CD4-positive, CD25-positive, alpha-beta regulatory T cell (primary cell): ENCODE data around the gene ATAD3B. TPM values are rescaled to one million over a fixed set of nuclear protein-coding genes. Genes with fewer than 3 reads are reported as not detected.

Experiments
- ATAC-seq, 2 donors: fragments of 150-1000 bp; cut with Tn5 transposase; one replicate each; pipeline ENCODE4 v1.10.0; 2021; ENCODE audit warnings: low read depth in 2 of 2, moderate number of reproducible peaks in 2 of 2, moderate library complexity in 1 of 2
- DNase-seq, 3 donors: peaks; one replicate each; pipeline versions ENCODE4 v3.0.0 to v3.0.0-alpha.2; 2012 to 2022; ENCODE audit warnings: mixed read lengths in 1 of 3
- H3K27ac ChIP-seq: one replicate; pipeline ENCODE4 v1.7.0; 2013; ENCODE audit warnings: mild to moderate bottlenecking, low read length; ENCODE audit not compliant: insufficient read depth, poor library complexity, severe bottlenecking
- H3K27me3 ChIP-seq: one replicate; pipeline ENCODE4 v1.7.0; 2013; ENCODE audit warnings: low read length; ENCODE audit not compliant: control insufficient read depth, insufficient read depth
- H3K36me3 ChIP-seq: one replicate; pipeline ENCODE4 v1.7.0; 2013; ENCODE audit warnings: mild to moderate bottlenecking, low read length, moderate library complexity; ENCODE audit not compliant: control insufficient read depth, insufficient read depth
- H3K4me1 ChIP-seq: 2 replicates; pipeline ENCODE4 v1.7.0; 2013; ENCODE audit warnings: mild to moderate bottlenecking, low read length; ENCODE audit not compliant: insufficient read depth, control insufficient read depth, poor library complexity, severe bottlenecking
- H3K4me3 ChIP-seq: one replicate; pipeline ENCODE4 v1.7.0; 2013; ENCODE audit warnings: low read depth, mild to moderate bottlenecking, low read length, moderate library complexity
- H3K9me3 ChIP-seq, 2 experiments: 1 replicate in 1 of 2; 2 replicates in 1 of 2; pipeline ENCODE4 v1.7.0; 2013; ENCODE audit warnings: low read length in 2 of 2, mild to moderate bottlenecking in 1 of 2, moderate library complexity in 1 of 2; ENCODE audit not compliant: control insufficient read depth in 2 of 2
- H3K27ac Mint-ChIP-seq, 3 donors: one replicate each; pipeline ENCODE4 v1.8.0; 2020 to 2022; ENCODE audit warnings: mild to moderate bottlenecking in 3 of 3, mixed read lengths in 3 of 3, moderate library complexity in 2 of 3
- H3K27me3 Mint-ChIP-seq: one replicate; pipeline ENCODE4 v1.8.0; 2022; ENCODE audit warnings: mild to moderate bottlenecking, mixed read lengths
- H3K36me3 Mint-ChIP-seq: one replicate; pipeline ENCODE4 v1.8.0; 2020; ENCODE audit warnings: mixed read lengths
- H3K4me1 Mint-ChIP-seq, 4 donors: one replicate each; pipeline ENCODE4 v1.8.0; 2020 to 2022; ENCODE audit warnings: mixed read lengths in 4 of 4, mild to moderate bottlenecking in 1 of 4
- H3K4me3 Mint-ChIP-seq, 4 donors: one replicate each; pipeline ENCODE4 v1.8.0; 2020 to 2022; ENCODE audit warnings: mild to moderate bottlenecking in 4 of 4, mixed read lengths in 4 of 4, moderate library complexity in 3 of 4
- H3K9me3 Mint-ChIP-seq, 7 donors: one replicate each; pipeline ENCODE4 v1.8.0; 2020 to 2022; ENCODE audit warnings: mixed read lengths in 7 of 7, mild to moderate bottlenecking in 3 of 7, moderate library complexity in 2 of 7
- polyA plus RNA-seq, 4 donors: library from polyadenylated mRNA; unstranded; fragments of 300-500 nt; fragmentation: Illumina TruSeq; gene quantifications; one replicate each; pipeline ENCODE4 v1.2.3, GENCODE V29; 2021
- total RNA-seq: library from RNA; stranded (reverse); gene quantifications from one replicate; pipeline ENCODE4 v1.2.3, GENCODE V29; 2022

Gene ATAD3B
- total and polyA plus RNA-seq, 5 donors from 2014 or later, result 2.3 to 39.4 (median 3.6) TPM

DNA sequence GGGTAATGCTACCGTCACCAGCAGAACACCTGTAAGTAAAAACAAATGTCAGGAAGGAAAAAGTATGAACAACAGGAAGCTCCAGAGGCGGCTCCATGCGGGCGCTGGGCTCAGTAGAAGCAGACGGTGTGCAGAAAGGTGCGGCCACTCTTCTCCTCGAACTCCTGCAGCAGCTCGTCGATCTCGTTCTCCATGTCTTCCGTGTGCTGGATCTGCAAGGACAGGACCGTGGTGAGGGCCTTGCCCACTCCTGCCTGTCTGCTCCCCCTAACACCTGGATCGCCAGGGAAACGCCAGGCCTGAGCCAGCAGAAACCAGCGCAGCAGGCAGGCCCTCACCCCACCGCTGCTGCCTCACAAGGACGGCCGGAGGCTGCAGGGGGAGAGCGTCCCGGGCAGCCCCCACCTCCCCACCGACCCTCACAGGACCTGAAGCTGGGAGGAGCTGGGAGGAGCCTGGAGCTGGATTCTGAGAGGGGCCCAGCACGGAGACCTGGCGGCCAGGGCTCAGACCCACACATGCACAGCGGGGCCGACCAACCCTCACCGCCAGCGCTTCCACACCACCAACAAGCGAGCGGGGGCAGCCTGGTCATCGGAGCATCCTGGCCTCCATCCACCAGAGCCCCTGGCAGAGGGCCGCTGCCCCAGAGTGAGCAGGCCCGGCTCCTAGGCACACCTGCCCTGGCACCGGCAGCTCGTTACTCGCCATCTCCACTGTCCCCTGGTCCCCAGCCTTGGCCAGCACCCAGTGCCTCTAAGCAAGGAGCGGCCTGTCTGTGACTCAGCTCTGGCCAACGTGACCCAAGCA is 70.6 kb downstream of the ATAD3B start:
- peaks cover 11% of the 10 kb centered on the region for H3K4me1 ChIP-seq
- H3K9me3 Mint-ChIP-seq, result no peaks in the 10 kb centered on the region
- peak overlapping the region in 2 of 3 donors; percentile 11 to 69 for H3K27ac Mint-ChIP-seq
- peaks cover 0 to 11% (median 0%) of the 10 kb centered on the region in 4 donors for H3K4me1 Mint-ChIP-seq
- ATAC-seq, result no peak
- H3K36me3 Mint-ChIP-seq, result no peaks in the 10 kb centered on the region
- DNase-seq, result no peak
- no peak overlapping the region for H3K4me3 ChIP-seq
- H3K9me3 ChIP-seq, result no peaks in the 10 kb centered on the region
- H3K27me3 ChIP-seq, result peaks cover 3% of the 10 kb centered on the region
- H3K27me3 Mint-ChIP-seq, result no peaks in the 10 kb centered on the region
- no peak overlapping the region for H3K27ac ChIP-seq
- H3K4me3 Mint-ChIP-seq, result peak overlapping the region in 3 of 4 donors; percentile 43 to 69 (median 67)
- peaks cover 5% of the 10 kb centered on the region for H3K36me3 ChIP-seq

DNA sequence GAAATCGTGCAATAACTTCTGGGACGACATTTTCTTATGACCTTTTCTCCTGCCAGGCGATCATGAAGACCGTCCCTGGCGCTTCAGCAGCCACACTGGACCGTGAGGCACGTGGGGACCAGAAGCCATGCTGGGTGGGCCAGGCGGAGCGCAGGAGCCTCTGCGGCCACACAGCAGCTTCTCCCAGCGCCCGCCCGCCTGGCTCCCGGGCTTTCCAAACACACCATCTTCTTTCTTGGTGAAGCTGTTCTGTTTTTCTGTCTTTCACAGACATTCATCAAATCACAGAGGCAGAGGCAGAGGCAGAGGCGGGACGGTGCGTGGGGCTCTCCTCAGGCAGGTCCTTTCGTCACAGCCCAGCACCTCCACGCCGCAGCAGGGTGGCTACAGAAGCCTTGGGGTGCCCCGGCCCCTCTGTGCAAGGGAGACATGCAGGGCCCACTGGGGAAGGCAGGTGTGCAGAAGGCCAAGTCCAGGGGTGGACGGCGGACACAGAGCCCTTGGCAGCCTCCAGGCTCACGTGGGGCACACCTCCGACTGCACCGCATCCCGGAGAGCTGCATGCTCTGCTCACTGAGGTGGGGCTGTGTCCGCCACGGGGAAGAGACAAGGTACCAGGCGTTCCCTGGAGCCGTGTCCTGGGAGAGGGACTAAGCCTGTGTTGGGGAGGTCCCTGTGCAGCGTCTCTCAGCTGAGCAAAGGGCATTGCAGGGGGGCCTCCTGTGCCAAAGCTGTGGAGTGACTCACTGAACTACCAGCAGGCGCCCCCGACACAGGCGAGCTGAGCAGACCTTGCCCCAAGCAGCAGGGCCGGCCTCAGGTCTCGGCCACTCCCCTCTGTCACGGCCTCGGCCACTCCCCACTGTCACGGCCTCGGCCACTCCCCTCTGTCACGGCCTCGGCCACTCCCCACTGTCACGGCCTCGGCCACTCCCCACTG is 71.5 kb downstream of the ATAD3B start:
- H3K27me3 ChIP-seq, result peaks cover 3% of the 10 kb centered on the region
- Mint-ChIP-seq H3K27ac (peak overlapping the region in 1 of 3 donors; percentile 69), H3K27me3 (no peaks in the 10 kb centered on the region), H3K9me3 (no peaks in the 10 kb centered on the region), H3K4me3 (peak overlapping the region in 2 of 4 donors; percentile 16 to 52), H3K36me3 (no peaks in the 10 kb centered on the region), H3K4me1 (peaks cover 0 to 15% (median 0%) of the 10 kb centered on the region in 4 donors)
- H3K4me1 ChIP-seq, result peaks cover 11% of the 10 kb centered on the region
- H3K36me3 ChIP-seq, result peaks cover 5% of the 10 kb centered on the region
- H3K4me3 ChIP-seq, result no peak overlapping the region
- no peak for ATAC-seq
- no peaks in the 10 kb centered on the region for H3K9me3 ChIP-seq
- no peak overlapping the region for H3K27ac ChIP-seq
- DNase-seq, result no peak

DNA sequence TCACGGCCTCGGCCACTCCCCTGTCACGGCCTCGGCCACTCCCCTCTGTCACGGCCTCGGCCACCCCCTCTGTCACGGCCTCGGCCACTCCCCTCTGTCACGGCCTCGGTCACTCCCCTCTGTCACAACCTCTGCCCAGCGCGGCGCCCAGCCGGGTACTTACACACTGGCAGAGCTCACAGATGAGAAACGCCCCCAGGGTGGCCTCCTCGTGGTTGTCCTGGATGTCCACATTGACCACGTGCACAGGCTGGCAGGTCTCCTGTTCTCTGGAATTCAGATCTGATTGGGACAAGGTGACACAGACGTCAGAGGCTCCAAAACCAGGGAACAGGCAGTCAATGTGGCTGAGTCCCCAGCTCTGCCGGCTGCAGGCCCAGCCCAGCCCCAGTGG is 72.1 kb downstream of the ATAD3B start:
- no peak overlapping the region for H3K27ac ChIP-seq
- Mint-ChIP-seq H3K4me3 (no peak overlapping the region), H3K27ac (no peak overlapping the region), H3K4me1 (peaks cover 0 to 12% (median 0%) of the 10 kb centered on the region in 4 donors), H3K27me3 (no peaks in the 10 kb centered on the region), H3K9me3 (no peaks in the 10 kb centered on the region), H3K36me3 (no peaks in the 10 kb centered on the region)
- no peaks in the 10 kb centered on the region for H3K9me3 ChIP-seq
- peaks cover 5% of the 10 kb centered on the region for H3K36me3 ChIP-seq
- DNase-seq (no peak), ATAC-seq (no peak)
- H3K27me3 ChIP-seq, result peaks cover 3% of the 10 kb centered on the region
- H3K4me3 ChIP-seq, result no peak overlapping the region
- H3K4me1 ChIP-seq, result peaks cover 11% of the 10 kb centered on the region

DNA sequence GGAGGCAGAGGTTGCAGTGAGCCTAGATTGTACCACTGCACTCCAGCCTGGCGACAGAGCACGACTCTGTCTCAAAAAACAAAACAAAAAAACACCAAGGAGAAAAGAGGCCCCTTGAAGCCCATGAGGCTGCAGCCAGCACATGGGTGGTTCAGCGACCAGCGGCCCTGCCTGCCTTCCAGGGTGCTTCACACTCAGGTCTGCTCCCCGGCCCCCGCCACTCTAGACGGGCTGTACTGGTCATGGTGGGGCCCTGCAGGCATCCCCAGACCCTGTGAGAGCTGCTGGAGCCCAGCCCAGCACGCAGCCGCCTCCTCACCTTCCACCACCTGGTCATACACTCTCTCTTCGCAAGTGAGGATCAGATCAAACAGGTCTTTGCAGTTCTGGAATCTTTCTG is 73.0 kb downstream of the ATAD3B start:
- H3K27me3 ChIP-seq, result no peaks in the 10 kb centered on the region
- H3K27ac Mint-ChIP-seq, result peak overlapping the region in 1 of 3 donors; percentile 55
- DNase-seq (no peak), ATAC-seq (no peak)
- peaks cover 5% of the 10 kb centered on the region for H3K36me3 ChIP-seq
- no peaks in the 10 kb centered on the region for H3K9me3 ChIP-seq
- no peak overlapping the region for H3K4me3 ChIP-seq
- peaks cover 6% of the 10 kb centered on the region for H3K4me1 ChIP-seq
- no peaks in the 10 kb centered on the region for H3K9me3 Mint-ChIP-seq
- H3K27me3 Mint-ChIP-seq, result no peaks in the 10 kb centered on the region
- no peak overlapping the region for H3K27ac ChIP-seq
- no peaks in the 10 kb centered on the region for H3K36me3 Mint-ChIP-seq
- H3K4me1 Mint-ChIP-seq, result peaks cover 0 to 9% (median 0%) of the 10 kb centered on the region in 4 donors
- no peak overlapping the region for H3K4me3 Mint-ChIP-seq

Other genes starting within 250 kb of the ATAD3B start
- 165 TPM for gene SDF4, start 239.8 kb upstream of the ATAD3B start, total RNA-seq
- 100 to 1,000 TPM in 2 of 4 donors, 10 to 100 TPM in 2; 70.3 to 113 (median 91.6) TPM for gene SDF4, start 239.8 kb upstream of the ATAD3B start, polyA plus RNA-seq
- gene B3GALT6, start 239.5 kb upstream of the ATAD3B start, total RNA-seq, result 10.0 TPM
- 10 to 100 TPM in 1 of 4 donors, 1 to 10 TPM in 3; 4.0 to 11.5 (median 7.3) TPM for gene B3GALT6, start 239.5 kb upstream of the ATAD3B start, polyA plus RNA-seq
- gene C1QTNF12, start 225.0 kb upstream of the ATAD3B start, total RNA-seq, result 6.2 TPM
- gene C1QTNF12, start 225.0 kb upstream of the ATAD3B start, polyA plus RNA-seq, result under 1 TPM in 1 of 4 donors, not detected in 3; 0.39 TPM
- gene UBE2J2, start 197.9 kb upstream of the ATAD3B start, total RNA-seq, result 56.4 TPM
- gene UBE2J2, start 197.9 kb upstream of the ATAD3B start, polyA plus RNA-seq, result 10 to 100 TPM; 72.9 to 97.5 (median 85.4) TPM
- 4.0 TPM for gene SCNN1D, start 191.3 kb upstream of the ATAD3B start, total RNA-seq
- gene SCNN1D, start 191.3 kb upstream of the ATAD3B start, polyA plus RNA-seq, result not detected
- 75.5 TPM for gene ACAP3, start 163.8 kb upstream of the ATAD3B start, total RNA-seq
- gene ACAP3, start 163.8 kb upstream of the ATAD3B start, polyA plus RNA-seq, result 1 to 10 TPM; 2.7 to 9.0 (median 4.1) TPM
- 18.3 TPM for gene PUSL1, start 163.2 kb upstream of the ATAD3B start, total RNA-seq
- gene PUSL1, start 163.2 kb upstream of the ATAD3B start, polyA plus RNA-seq, result 10 to 100 TPM; 17.7 to 21.0 (median 19.1) TPM
- gene INTS11, start 147.1 kb upstream of the ATAD3B start, total RNA-seq, result 138 TPM
- gene INTS11, start 147.1 kb upstream of the ATAD3B start, polyA plus RNA-seq, result 10 to 100 TPM; 66.2 to 74.0 (median 67.8) TPM
- 27.0 TPM for gene CPTP, start 147.0 kb upstream of the ATAD3B start, total RNA-seq
- gene CPTP, start 147.0 kb upstream of the ATAD3B start, polyA plus RNA-seq, result 10 to 100 TPM; 21.4 to 40.1 (median 32.6) TPM
- 2.0 TPM for gene TAS1R3, start 140.5 kb upstream of the ATAD3B start, total RNA-seq
- gene TAS1R3, start 140.5 kb upstream of the ATAD3B start, polyA plus RNA-seq, result under 1 TPM in 2 of 4 donors, not detected in 2; 0.06 to 0.11 TPM
- gene DVL1, start 122.3 kb upstream of the ATAD3B start, total RNA-seq, result 40.0 TPM
- 1 to 10 TPM in 1 of 4 donors, under 1 TPM in 3; 0.43 to 1.1 (median 0.82) TPM for gene DVL1, start 122.3 kb upstream of the ATAD3B start, polyA plus RNA-seq
- gene MXRA8, start 113.2 kb upstream of the ATAD3B start, total RNA-seq, result 0.17 TPM
- not detected for gene MXRA8, start 113.2 kb upstream of the ATAD3B start, polyA plus RNA-seq
- gene AURKAIP1, start 96.6 kb upstream of the ATAD3B start, total RNA-seq, result 76.0 TPM
- 100 to 1,000 TPM; 145 to 190 (median 164) TPM for gene AURKAIP1, start 96.6 kb upstream of the ATAD3B start, polyA plus RNA-seq
- gene CCNL2, start 72.4 kb upstream of the ATAD3B start, total RNA-seq, result 287 TPM
- 10 to 100 TPM; 17.6 to 24.6 (median 21.4) TPM for gene CCNL2, start 72.4 kb upstream of the ATAD3B start, polyA plus RNA-seq
- 83.4 TPM for gene MRPL20, start 64.5 kb upstream of the ATAD3B start, total RNA-seq
- 100 to 1,000 TPM; 162 to 188 (median 178) TPM for gene MRPL20, start 64.5 kb upstream of the ATAD3B start, polyA plus RNA-seq
- not detected for gene ANKRD65, start 50.5 kb upstream of the ATAD3B start, total RNA-seq
- gene ANKRD65, start 50.5 kb upstream of the ATAD3B start, polyA plus RNA-seq, result under 1 TPM in 1 of 4 donors, not detected in 3; 0.14 TPM
- not detected for gene VWA1, start 36.1 kb upstream of the ATAD3B start, total RNA-seq
- gene VWA1, start 36.1 kb upstream of the ATAD3B start, polyA plus RNA-seq, result not detected
- gene ATAD3C, start 22.1 kb upstream of the ATAD3B start, total RNA-seq, result 3.4 TPM
- 1 to 10 TPM in 3 of 4 donors, under 1 TPM in 1; 0.65 to 4.2 (median 2.3) TPM for gene ATAD3C, start 22.1 kb upstream of the ATAD3B start, polyA plus RNA-seq
- 20.0 TPM for gene ATAD3A, start 40.4 kb downstream of the ATAD3B start, total RNA-seq
- 1 to 10 TPM; 6.2 to 8.1 (median 7.5) TPM for gene ATAD3A, start 40.4 kb downstream of the ATAD3B start, polyA plus RNA-seq
- gene TMEM240, start 68.9 kb downstream of the ATAD3B start, total RNA-seq, result not detected
- gene TMEM240, start 68.9 kb downstream of the ATAD3B start, polyA plus RNA-seq, result not detected
- 104 TPM for gene SSU72, start 103.1 kb downstream of the ATAD3B start, total RNA-seq
- 100 to 1,000 TPM; 185 to 279 (median 217) TPM for gene SSU72, start 103.1 kb downstream of the ATAD3B start, polyA plus RNA-seq
- 0.96 TPM for gene FNDC10, start 128.4 kb downstream of the ATAD3B start, total RNA-seq
- gene FNDC10, start 128.4 kb downstream of the ATAD3B start, polyA plus RNA-seq, result under 1 TPM; 0.21 to 0.37 (median 0.29) TPM
- gene MIB2, start 143.7 kb downstream of the ATAD3B start, total RNA-seq, result 58.2 TPM
- gene MIB2, start 143.7 kb downstream of the ATAD3B start, polyA plus RNA-seq, result 10 to 100 TPM; 15.9 to 20.6 (median 19.0) TPM
- 4.1 TPM for gene MMP23B, start 160.4 kb downstream of the ATAD3B start, total RNA-seq
- under 1 TPM in 2 of 4 donors, not detected in 2; 0.18 to 0.21 TPM for gene MMP23B, start 160.4 kb downstream of the ATAD3B start, polyA plus RNA-seq
- gene CDK11B, start 187.2 kb downstream of the ATAD3B start, total RNA-seq, result 47.2 TPM
- 10 to 100 TPM in 1 of 4 donors, 1 to 10 TPM in 3; 9.3 to 11.3 (median 9.7) TPM for gene CDK11B, start 187.2 kb downstream of the ATAD3B start, polyA plus RNA-seq
- gene SLC35E2B, start 221.0 kb downstream of the ATAD3B start, total RNA-seq, result 77.6 TPM
- gene SLC35E2B, start 221.0 kb downstream of the ATAD3B start, polyA plus RNA-seq, result 10 to 100 TPM; 25.8 to 32.0 (median 30.6) TPM